ENCODE data around the gene CMTM3.
"Not testable (repeated sequence)": the region's sequence is repeated elsewhere in the genome, so short reads cannot be mapped to it uniquely, and the experiment has no call there.

CMTM3 gene

GRCh38 chr16:66610111-66610820 is 5.8 kb downstream of the CMTM3 start:
- DNase-seq = no peak

DNA sequence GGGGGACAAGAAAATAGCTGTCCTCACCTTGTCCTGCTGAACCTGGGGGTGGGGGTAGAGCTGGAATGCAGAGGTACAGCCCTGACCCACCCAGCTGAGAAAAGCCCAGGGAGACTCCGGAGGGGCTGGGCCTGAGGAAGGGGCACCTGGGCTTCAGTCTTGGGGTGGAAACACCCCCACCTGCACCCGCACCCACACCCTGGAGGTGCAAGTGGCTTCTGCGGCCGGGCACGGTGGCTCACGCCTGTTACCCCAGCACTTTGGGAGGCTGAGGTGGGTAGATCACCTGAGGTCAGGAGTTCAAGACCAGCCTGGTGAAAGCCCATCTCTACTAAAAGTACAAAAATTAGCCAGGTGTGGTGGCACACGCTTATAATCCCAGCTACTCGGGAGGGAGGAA is 7.4 kb downstream of the CMTM3 start:
- not testable (repeated sequence) for DNase-seq

GRCh38 chr16:66612422-66612821 is 7.9 kb downstream of the CMTM3 start:
- DNase-seq = no peak

DNA sequence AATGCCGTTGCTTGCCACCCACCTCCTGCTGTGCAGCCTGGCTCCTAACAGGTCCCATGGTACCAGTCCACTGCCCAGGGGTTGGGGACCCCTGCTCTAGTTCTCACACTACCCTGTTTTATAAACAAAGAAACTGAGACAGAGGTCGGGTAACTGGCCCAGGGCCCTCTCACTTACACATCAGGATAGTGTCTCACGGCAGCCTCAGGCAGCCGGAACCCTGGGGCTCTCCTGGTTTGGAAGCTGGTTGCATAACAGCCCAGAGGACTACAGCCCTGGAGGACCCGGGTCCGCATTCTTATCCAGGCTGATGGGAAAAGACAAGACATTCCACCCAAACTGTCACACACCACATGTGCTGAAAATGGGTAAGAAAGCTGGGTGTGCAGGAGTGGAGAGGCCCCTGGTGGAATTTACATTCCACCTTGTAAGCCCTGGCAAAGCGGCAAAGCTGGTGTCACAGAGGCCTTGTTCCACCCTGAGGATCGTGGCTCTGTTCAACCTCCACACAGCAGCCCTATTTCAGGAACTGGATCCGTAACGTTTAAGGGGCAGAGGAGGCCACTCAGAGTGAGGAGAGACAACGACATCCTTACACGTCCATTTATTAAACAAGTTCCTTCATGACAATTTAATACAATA is 9.8 kb downstream of the CMTM3 start:
- DNase-seq = no peak

GRCh38 chr16:66616169-66616568 is 11.7 kb downstream of the CMTM3 start:
- no peak for DNase-seq

- DNase-seq = no peak
Observed at GRCh38 chr16:66616592-66616991, 12.1 kb downstream of the CMTM3 start.

GRCh38 chr16:66617010-66617434 is 12.5 kb downstream of the CMTM3 start:
- DNase-seq = no peak

DNA sequence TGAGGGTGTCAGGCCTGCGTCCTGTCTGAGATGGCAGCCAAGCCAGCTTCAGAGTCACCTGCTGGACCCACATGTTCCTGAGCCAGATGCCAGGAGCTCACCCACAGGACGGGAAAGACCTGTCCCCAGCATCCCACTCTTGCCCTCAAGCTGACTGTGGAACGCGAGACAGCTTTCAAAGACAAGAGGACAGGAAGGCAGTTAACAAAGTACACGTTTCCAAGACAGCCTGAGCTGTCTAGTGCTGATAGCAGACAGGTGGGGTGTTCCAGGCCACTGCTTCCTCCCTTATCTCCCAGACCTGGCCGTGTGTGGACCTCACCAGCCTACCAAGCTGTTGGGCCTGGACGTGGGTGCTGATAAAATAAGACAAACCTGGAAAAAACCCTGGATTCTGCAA is 13.2 kb downstream of the CMTM3 start:
- DNase-seq = no peak

GRCh38 chr16:66618588-66619375 is 14.3 kb downstream of the CMTM3 start:
- no peak for DNase-seq

DNA sequence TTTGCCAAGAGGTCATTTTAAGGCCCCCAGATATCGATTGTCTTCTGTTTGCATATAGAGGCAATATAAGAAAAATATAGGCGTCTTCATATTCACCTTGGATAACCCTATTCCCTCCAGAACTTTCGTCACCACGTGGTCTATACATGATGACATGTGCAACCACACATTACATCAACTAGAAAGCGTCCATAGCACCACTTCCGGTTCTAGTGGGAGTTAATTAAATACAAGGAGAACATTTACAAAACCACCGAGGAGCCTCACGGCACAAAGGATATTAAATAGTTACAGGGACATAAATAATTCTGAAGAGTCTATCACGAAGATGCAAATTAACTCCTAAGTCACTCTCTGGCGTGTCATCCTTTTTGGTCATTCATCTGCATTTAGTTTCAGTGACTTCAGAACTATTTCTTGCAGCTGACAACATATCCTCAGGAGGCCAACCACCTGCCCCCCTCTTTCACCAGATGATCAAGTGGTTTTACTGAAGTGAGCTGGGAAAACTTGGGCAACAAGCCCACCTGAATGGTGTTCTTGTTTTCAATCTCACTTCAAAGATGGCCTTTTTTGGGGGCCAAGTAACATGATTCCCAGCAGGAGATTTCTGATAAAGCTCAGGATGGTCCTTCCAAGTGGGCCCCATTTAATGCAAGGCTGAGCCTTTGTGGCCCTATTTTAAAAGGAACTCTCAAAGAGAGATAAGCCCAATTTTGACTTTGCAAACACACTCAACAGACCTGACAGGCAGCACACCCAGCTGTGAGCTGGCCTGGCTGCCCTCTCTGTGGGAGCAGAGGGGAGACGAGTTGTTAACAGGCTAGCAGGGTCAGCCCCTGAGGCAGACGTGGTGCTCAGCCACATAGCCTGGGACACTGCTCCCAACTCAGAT is 15.3 kb downstream of the CMTM3 start:
- DNase-seq = no peak

- DNase-seq = no peak
Observed at GRCh38 chr16:66620429-66620795, 15.9 kb downstream of the CMTM3 start.

DNA sequence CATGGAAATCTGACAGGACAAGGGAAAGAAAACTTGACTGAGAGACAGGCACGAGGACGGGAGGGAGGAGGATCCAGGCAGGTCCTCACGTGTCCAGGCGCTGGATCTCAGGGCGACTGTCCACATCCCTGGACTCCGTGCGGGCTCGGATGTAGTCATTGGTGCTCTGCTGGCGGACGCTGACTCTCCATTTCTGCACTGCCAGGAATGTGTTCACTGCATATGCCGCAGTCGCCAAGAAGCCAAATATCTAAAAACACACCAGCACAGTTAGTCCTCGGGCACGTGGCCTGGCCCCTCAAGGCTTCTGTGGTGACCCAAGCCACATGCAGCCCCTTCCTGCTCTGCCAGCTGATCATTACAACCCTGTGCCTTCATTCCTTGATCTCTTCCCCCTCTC is 17.5 kb downstream of the CMTM3 start:
- no peak for DNase-seq

DNA sequence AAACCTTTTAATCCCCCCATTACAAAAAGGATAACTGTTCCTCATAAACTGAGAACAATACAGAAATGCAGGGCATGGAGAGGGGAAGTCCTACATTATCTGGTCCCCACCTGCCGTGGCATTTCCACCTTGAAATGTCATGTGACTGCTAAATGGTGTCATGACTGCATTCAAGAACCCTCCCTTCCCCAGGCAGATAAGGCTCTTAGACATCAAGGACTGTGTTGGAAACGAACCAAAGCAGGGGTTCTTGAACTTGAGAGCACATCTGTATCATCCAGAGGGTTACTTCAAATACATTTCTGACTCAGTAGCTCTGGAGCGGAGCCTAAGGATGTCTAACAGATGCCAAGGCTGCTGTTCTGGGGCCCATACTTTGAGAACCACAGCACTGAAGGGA is 18.4 kb downstream of the CMTM3 start:
- no peak for DNase-seq

DNA sequence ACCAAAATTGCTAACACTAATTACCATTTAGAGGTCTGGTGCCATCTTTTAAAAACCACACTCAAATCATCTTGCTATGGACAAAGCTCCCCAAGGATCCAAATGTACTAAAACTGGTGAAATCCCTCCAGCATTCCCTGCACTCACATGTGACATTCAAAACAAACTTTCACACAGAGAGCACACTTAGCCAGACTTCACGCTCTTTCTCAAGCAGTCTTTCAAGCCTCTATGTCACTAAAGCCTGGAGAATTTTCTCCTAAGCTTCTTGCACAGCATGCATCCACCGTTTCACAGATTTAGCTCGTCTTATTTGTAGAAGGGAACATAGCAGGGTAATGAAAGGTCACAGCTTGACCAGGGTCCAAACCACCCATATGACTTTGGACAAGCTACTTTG is 19.3 kb downstream of the CMTM3 start:
- no peak for DNase-seq

DNA sequence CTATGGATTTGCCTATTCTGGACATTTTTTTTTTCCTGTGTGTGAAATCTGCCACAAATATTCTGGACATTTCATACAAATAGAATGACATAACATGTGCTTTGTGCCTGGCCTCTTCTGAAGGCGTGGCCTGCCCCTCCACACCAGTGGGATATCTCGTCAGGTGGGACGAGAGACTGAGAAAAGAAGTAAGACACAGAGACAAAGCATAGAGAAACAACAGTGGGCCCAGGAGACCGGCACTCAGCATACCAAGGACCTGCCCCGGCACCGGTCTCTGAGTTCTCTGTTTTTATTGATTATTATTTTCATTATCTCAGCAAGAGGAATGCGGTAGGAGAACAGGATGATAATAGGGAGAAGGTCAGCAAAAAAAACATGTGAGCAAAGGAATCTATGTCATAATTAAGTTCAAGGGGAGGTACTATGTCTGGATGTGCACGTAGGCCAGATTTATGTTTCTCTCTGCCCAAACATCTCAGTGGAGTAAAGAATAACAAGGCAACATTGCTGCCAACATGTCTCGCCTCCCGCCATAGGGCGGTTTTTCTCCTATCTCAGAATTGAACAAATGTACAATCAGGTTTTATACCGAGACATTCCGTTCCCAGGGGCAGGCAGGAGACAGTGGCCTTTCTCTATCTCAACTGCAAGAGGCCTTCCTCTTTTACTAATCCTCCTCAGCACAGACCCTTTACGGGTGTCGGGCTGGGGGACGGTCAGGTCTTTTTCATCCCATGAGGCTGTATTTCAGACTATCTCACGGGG is 23.3 kb downstream of the CMTM3 start:
- not testable (repeated sequence) for DNase-seq

- DNase-seq = no peak
Observed at GRCh38 chr16:66629856-66630255, 25.4 kb downstream of the CMTM3 start.

- not testable (repeated sequence) for DNase-seq
Observed at GRCh38 chr16:66630561-66631260, 26.2 kb downstream of the CMTM3 start.

DNA sequence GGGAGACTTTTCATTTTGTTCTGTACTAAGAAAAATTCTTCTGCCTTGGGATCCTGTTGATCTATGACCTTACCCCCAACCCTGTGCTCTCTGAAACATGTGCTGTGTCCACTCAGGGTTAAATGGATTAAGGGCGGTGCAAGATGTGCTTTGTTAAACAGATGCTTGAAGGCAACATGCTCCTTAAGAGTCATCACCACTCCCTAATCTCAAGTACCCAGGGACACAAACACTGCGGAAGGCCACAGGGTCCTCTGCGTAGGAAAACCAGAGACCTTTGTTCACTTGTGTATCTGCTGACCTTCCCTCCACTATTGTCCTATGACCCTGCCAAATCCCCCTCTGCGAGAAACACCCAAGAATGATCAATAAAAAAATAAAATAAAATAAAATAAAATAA is 27.1 kb downstream of the CMTM3 start:
- not testable (repeated sequence) for DNase-seq

DNA sequence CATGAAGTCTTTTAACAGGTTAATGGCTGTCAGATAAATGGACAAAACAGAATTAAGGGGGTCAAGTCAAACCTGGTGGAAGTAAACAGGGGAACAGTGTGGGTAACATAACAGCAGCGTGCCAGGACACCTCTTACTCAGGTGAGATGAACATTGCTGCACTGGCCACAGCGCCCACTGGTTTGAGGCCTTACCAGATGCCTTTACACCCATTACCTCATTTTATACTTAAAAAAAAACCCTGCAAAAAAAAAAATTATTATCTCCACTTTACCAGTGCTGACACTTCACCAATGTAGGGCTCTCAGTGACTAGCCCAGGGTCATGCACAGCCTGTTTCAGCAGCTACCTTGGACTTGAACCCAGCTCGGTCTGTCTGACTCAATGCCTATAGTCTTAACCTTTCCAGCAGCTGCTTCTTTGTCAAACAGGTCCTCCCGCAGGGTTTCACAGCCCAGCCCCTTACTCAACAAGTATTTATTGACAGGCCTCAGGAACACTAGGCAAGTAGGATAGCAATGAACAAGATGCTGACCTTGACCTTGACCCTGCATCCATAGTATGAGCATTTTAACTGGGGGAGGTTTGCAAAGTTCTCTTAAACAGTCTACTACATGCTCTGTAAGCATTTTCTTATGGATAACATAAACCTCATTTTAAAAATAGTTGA is 30.2 kb downstream of the CMTM3 start:
- no peak for DNase-seq

DNA sequence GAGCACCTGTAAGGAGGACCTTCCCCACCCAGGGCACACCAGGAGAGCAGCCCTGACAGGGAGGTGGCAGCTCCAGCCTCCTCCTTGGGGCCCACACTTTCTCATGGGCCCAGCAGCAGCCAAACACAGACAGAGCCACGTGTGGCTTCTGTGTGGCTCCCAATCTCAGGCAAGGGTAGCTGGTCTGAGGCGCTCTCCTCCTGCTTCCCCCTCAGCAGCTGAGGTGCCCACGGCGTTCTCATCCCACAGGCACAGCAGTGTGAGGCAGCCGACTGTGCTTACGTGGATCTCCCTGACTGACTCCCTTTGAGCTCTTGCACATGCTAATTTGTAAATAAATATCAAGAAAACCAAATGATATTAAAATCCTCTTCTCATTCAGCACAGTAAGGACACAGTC is 30.9 kb downstream of the CMTM3 start:
- DNase-seq = no peak

DNA sequence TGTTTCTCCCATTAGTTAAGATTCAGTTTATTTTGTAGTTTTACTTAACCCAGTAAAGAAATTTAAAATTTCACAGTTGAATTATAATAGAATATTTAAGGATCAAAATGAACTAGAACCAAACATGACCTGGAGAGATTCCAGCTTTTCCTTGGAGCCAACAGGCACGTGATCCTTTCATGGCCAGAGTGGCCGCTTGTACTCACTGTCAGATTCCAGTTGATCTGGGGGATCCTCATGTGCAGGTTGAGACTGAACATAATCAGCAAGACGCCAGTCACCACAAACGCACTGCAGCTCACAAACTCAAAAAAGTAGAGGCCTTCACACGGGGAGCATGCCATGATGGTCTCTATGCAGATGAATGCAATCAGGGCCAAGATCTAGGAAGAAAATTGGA is 31.7 kb downstream of the CMTM3 start:
- DNase-seq = no peak

Measured in CD4-positive, alpha-beta T cell treated with Interleukin-1 beta for 1 hour (primary cell).